HepG2 (cell line): Measurements from ENCODE around the gene NCOA3. TPM values are rescaled to one million over a fixed set of nuclear protein-coding genes. Genes with fewer than 3 reads are reported as not detected.

Source experiments
- ARID4A ChIP-seq: sonication (generic); formaldehyde crosslinking; IDR thresholded peaks from 2 replicates; pipeline ENCODE4 v1.5.0; 2020; ENCODE audit warnings: mild to moderate bottlenecking, missing genetic modification reagents, borderline replicate concordance
- CBX2 ChIP-seq, 2 experiments: fragments of 200-600 bp in 1 of 2; sonication (generic); formaldehyde crosslinking in 1 of 2; IDR thresholded peaks; 2 replicates each; pipeline versions ENCODE4 v1.7.0 to v1.8.1; 2018 to 2022; ENCODE audit warnings: low read depth in 2 of 2, low read length in 1 of 2, mild to moderate bottlenecking in 1 of 2, missing genetic modification reagents in 1 of 2
- CEBPG ChIP-seq: IDR thresholded peaks from 2 replicates; pipeline ENCODE4 v1.6.1; 2016
- CHCHD3 ChIP-seq: sonication (generic); formaldehyde crosslinking; IDR thresholded peaks from 2 replicates; pipeline ENCODE4 v1.8.0; 2022; ENCODE audit warnings: mild to moderate bottlenecking, missing genetic modification reagents, moderate library complexity
- FOXK2 ChIP-seq: fragments of 450-650 bp; IDR thresholded peaks from 2 replicates; pipeline ENCODE4 v1.6.1; 2016
- FOXO1 ChIP-seq: sonication (generic); formaldehyde crosslinking; IDR thresholded peaks from 2 replicates; pipeline ENCODE4 v1.4.0; 2020; ENCODE audit warnings: missing genetic modification reagents
- FUBP1 ChIP-seq: sonication (generic); formaldehyde crosslinking; IDR thresholded peaks from 2 replicates; pipeline ENCODE4 v1.5.1; 2020; ENCODE audit warnings: missing genetic modification reagents, mild to moderate bottlenecking, borderline replicate concordance
- IRF9 ChIP-seq: sonication (generic); formaldehyde crosslinking; IDR thresholded peaks from 2 replicates; pipeline ENCODE4 v1.8.0; 2022; ENCODE audit warnings: missing genetic modification reagents, mild to moderate bottlenecking, borderline replicate concordance
- NFIC ChIP-seq: IDR thresholded peaks from 2 replicates; pipeline ENCODE4 v1.6.1; 2012; ENCODE audit warnings: mild to moderate bottlenecking, low read length, inconsistent platforms
- RORA ChIP-seq: sonication (generic); formaldehyde crosslinking; IDR thresholded peaks from 2 replicates; pipeline ENCODE4 v1.5.0; 2020; ENCODE audit warnings: mild to moderate bottlenecking, missing genetic modification reagents, moderate library complexity
- SRSF9 ChIP-seq: fragments of 200-400 bp; formaldehyde crosslinking; IDR thresholded peaks from 2 replicates; pipeline ENCODE4 v1.6.1; 2018; ENCODE audit warnings: borderline replicate concordance, mild to moderate bottlenecking, low read depth, low read length; ENCODE audit not compliant: insufficient read depth, poor library complexity, severe bottlenecking
- TBX2 ChIP-seq: sonication (generic); formaldehyde crosslinking; IDR thresholded peaks from 2 replicates; pipeline ENCODE4 v1.5.0; 2020; ENCODE audit warnings: missing genetic modification reagents, mild to moderate bottlenecking, borderline replicate concordance
- U2AF2 ChIP-seq: fragments of 200-400 bp; formaldehyde crosslinking; IDR thresholded peaks from 2 replicates; pipeline ENCODE4 v1.6.1; 2017; ENCODE audit warnings: low read depth, mild to moderate bottlenecking, low read length
- ZBTB2 ChIP-seq: sonication (generic); formaldehyde crosslinking; IDR thresholded peaks from 2 replicates; pipeline ENCODE4 v1.8.0; 2022; ENCODE audit warnings: low read depth, missing genetic modification reagents
- ZKSCAN1 ChIP-seq: fragments of 150-350 bp; IDR thresholded peaks from 2 replicates; pipeline ENCODE4 v1.6.1; 2014; ENCODE audit warnings: low read length
- ZNF34 ChIP-seq: sonication (generic); formaldehyde crosslinking; IDR thresholded peaks from 2 replicates; pipeline ENCODE4 v1.4.0; 2020; ENCODE audit warnings: mild to moderate bottlenecking, missing genetic modification reagents, borderline replicate concordance
- ZNF552 ChIP-seq: sonication (generic); formaldehyde crosslinking; IDR thresholded peaks from 2 replicates; pipeline ENCODE4 v1.9.0; 2022; ENCODE audit warnings: missing genetic modification reagents, mild to moderate bottlenecking, borderline replicate concordance
- ZNF782 ChIP-seq: sonication (generic); formaldehyde crosslinking; IDR thresholded peaks from 2 replicates; pipeline ENCODE4 v1.4.0; 2020; ENCODE audit warnings: missing genetic modification reagents, mild to moderate bottlenecking, borderline replicate concordance
- ZNF788 ChIP-seq: sonication (generic); formaldehyde crosslinking; IDR thresholded peaks from 2 replicates; pipeline ENCODE4 v1.5.0; 2020; ENCODE audit warnings: mild to moderate bottlenecking, missing genetic modification reagents, borderline replicate concordance
- ZNF850 ChIP-seq: sonication (generic); formaldehyde crosslinking; conservative IDR thresholded peaks from 2 replicates; pipeline ENCODE4 v1.9.0; 2021; ENCODE audit warnings: mild to moderate bottlenecking, missing genetic modification reagents
- polyA plus RNA-seq, 8 experiments: library from polyadenylated mRNA; depleted of rRNA in 3 of 8; stranded (reverse) in 7 of 8; unstranded in 1 of 8; fragments of >200 nt; fragmentation: Illumina TruSeq in 4 of 8; extraction: Trizol in 4 of 8; gene quantifications; 2 replicates each; pipeline versions ENCODE4 v1.2.1 to v1.2.3, GENCODE V29; 2011 to 2016; ENCODE audit warnings: low read depth in 4 of 8, missing spikeins in 1 of 8, mixed read lengths in 1 of 8; ENCODE audit not compliant: insufficient read depth in 1 of 8
- total RNA-seq, 5 experiments: library from RNA; depleted of rRNA; stranded (reverse); fragments of >200 nt; fragmentation: Illumina TruSeq; extraction: Trizol; gene quantifications; 2 replicates each; pipeline ENCODE4 v1.2.3, GENCODE V29; 2016; ENCODE audit warnings: low read depth in 1 of 5

NCOA3 gene
- total and polyA plus RNA-seq, 2 of the 13 experiments (the other 11 are each of a cell fraction or from before 2014, with no cell fraction given): 35.0 to 56.8 TPM

GRCh38 chr20:47501482-47502270 is at the start of gene NCOA3 (continued):
- TF ChIP-seq TBX2 (CRISPR knock-in tag) (peak; percentile 98), ZKSCAN1 (no peak), CEBPG (CRISPR knock-in tag) (peak; percentile 60), FOXO1 (CRISPR knock-in tag) (peak; percentile 88), ZNF788 (CRISPR knock-in tag) (peak; percentile 99; the same call in 1 of the 2 replicates), CHCHD3 (CRISPR knock-in tag) (peak; percentile 92; the same call in 1 of the 2 replicates), FUBP1 (CRISPR knock-in tag) (no peak), ZBTB2 (peak; percentile 88), ZNF34 (CRISPR knock-in tag) (0 out of 2 replicates have a peak, but pooled peaks have one; percentile 94), IRF9 (CRISPR knock-in tag) (peak; percentile 97), CBX2 (IDR thresholded peaks at IDR 0.05; ENCODE audit: low read depth, low read length) (no peak), CBX2 (CRISPR knock-in tag; IDR thresholded peaks at IDR 0.05; ENCODE audit: low read depth) (peak; percentile 57; the same call in 1 of the 2 replicates), ZNF782 (CRISPR knock-in tag) (peak; percentile 86; the same call in 1 of the 2 replicates), FOXK2 (no peak), U2AF2 (peak; percentile 74; the same call in 1 of the 2 replicates), RORA (CRISPR knock-in tag) (no peak), ARID4A (CRISPR knock-in tag) (peak; percentile 99), NFIC (no peak), ZNF552 (CRISPR knock-in tag) (peak; percentile 24; the same call in 1 of the 2 replicates), SRSF9 (no peak), ZNF850 (CRISPR knock-in tag) (peak; percentile 36; the same call in 1 of the 2 replicates)
